Nephron progenitor cell (in vitro differentiated cells): ENCODE results near the gene RNF213.
A peak's percentile ranks its signal among the peaks of the same experiment; 100 is the strongest.

Experiments
- DNase-seq: peaks from one replicate; pipeline ENCODE4 v3.0.0; 2021
- H3K27ac Mint-ChIP-seq: 2 replicates; pipeline ENCODE4 v1.8.0; 2021; ENCODE audit warnings: mild to moderate bottlenecking, moderate library complexity, mixed read lengths
- H3K27me3 Mint-ChIP-seq: 2 replicates; pipeline ENCODE4 v1.8.0; 2021; ENCODE audit warnings: mild to moderate bottlenecking, low read depth, mixed read lengths; ENCODE audit not compliant: poor library complexity
- H3K36me3 Mint-ChIP-seq: 2 replicates; pipeline ENCODE4 v1.8.0; 2021; ENCODE audit warnings: low read depth, mixed read lengths
- H3K4me1 Mint-ChIP-seq: 2 replicates; pipeline ENCODE4 v1.8.0; 2021; ENCODE audit warnings: mixed read lengths
- H3K4me3 Mint-ChIP-seq: 2 replicates; pipeline ENCODE4 v1.8.0; 2021; ENCODE audit warnings: mild to moderate bottlenecking, moderate library complexity, mixed read lengths
- H3K9me3 Mint-ChIP-seq: 2 replicates; pipeline ENCODE4 v1.8.0; 2021; ENCODE audit warnings: mild to moderate bottlenecking, moderate library complexity, mixed read lengths
- TF ChIP-seq, protein P1 (sequence below): fragments of 200-600 bp; sonication (generic); IDR thresholded peaks from 2 replicates; pipeline ENCODE4 v1.5.0; 2021; ENCODE audit warnings: antibody characterized with exemption

Gene RNF213

DNA sequence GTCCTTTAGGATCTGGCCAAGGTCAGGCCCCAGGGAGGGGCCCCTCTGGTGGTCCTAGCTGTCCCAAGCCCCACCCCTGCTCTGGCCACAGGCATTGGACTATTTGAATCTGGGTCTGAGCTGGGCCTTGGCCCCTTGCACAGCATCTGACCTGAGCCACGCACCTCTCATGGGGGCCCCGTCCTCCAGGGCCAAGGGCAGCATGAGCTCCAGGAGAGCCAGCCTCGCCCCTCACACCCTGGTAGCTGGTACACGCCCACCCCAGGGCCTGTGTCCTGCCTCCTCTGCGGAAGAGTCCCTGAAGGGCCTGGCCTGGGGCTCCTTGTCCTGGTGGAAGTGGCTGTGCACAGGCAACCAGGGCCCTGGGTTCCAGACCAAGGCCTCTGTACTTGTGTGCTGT lies 178.2 kb downstream of the RNF213 start:
- TF ChIP-seq, protein P1, sequence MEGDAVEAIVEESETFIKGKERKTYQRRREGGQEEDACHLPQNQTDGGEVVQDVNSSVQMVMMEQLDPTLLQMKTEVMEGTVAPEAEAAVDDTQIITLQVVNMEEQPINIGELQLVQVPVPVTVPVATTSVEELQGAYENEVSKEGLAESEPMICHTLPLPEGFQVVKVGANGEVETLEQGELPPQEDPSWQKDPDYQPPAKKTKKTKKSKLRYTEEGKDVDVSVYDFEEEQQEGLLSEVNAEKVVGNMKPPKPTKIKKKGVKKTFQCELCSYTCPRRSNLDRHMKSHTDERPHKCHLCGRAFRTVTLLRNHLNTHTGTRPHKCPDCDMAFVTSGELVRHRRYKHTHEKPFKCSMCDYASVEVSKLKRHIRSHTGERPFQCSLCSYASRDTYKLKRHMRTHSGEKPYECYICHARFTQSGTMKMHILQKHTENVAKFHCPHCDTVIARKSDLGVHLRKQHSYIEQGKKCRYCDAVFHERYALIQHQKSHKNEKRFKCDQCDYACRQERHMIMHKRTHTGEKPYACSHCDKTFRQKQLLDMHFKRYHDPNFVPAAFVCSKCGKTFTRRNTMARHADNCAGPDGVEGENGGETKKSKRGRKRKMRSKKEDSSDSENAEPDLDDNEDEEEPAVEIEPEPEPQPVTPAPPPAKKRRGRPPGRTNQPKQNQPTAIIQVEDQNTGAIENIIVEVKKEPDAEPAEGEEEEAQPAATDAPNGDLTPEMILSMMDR: no peak

DNA sequence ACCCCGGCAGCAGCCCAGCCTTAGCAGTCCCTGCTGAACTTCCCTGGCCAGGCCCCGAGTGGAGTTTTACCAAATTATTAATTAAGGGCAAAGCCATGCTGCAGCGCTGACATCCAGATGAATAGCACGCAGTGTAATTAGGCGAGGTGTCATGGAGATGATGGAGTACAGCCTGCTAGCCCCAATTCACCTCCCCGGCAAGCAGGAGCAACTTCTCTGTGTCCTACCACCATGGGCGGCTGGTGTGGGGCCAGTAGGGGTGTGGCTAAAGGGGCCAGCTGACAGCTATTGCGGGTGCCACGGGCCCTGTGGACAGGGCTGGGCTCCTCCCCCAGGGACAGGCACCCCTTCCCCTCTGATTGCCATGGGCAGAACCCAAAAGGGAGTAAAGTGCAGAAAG lies 178.8 kb downstream of the RNF213 start:
- Mint-ChIP-seq H3K4me3 (no peak overlapping the region), H3K9me3 (no peaks in the 10 kb centered on the region), H3K36me3 (no peaks in the 10 kb centered on the region), H3K27me3 (peaks cover 65% of the 10 kb centered on the region), H3K4me1 (no peaks in the 10 kb centered on the region), H3K27ac (no peak overlapping the region)
- TF ChIP-seq, protein P1: no peak
- DNase-seq: no peak

More for the DNA sequence above, 178.2 kb downstream of the RNF213 start:
- Mint-ChIP-seq H3K4me1 (no peaks in the 10 kb centered on the region), H3K27ac (no peak overlapping the region), H3K4me3 (no peak overlapping the region), H3K9me3 (no peaks in the 10 kb centered on the region), H3K36me3 (no peaks in the 10 kb centered on the region), H3K27me3 (peaks cover 64% of the 10 kb centered on the region)
- DNase-seq: no peak

DNA sequence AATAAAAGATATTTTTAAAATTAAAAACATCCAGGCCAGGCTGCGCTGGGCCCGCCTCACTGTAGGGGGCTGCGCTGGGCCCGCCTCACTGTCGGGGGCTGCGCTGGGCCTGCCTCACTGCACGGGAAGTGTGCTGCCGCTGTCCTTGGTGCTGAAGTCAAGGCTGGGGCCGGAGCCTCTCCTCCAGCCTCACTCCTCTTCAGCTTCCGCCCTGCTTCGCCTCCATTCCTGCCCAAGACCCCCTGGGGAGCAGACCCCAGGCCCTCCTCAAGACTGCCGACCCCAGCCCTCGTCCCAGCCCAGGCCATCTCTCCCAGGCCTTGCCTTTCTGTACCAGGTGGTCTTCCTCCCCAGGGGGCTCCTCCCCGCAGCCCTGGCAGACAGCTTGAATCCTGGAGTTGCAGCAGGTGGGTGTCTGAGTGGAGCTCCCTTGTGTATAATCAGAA lies 180.5 kb downstream of the RNF213 start:
- TF ChIP-seq, protein P1: peak; percentile 34
- H3K27ac Mint-ChIP-seq: no peak overlapping the region
- H3K4me3 Mint-ChIP-seq: no peak overlapping the region
- peaks cover 55% of the 10 kb centered on the region for H3K27me3 Mint-ChIP-seq
- peak; percentile 97 for DNase-seq
- H3K9me3 Mint-ChIP-seq: no peaks in the 10 kb centered on the region
- H3K36me3 Mint-ChIP-seq: no peaks in the 10 kb centered on the region
- no peaks in the 10 kb centered on the region for H3K4me1 Mint-ChIP-seq

DNA sequence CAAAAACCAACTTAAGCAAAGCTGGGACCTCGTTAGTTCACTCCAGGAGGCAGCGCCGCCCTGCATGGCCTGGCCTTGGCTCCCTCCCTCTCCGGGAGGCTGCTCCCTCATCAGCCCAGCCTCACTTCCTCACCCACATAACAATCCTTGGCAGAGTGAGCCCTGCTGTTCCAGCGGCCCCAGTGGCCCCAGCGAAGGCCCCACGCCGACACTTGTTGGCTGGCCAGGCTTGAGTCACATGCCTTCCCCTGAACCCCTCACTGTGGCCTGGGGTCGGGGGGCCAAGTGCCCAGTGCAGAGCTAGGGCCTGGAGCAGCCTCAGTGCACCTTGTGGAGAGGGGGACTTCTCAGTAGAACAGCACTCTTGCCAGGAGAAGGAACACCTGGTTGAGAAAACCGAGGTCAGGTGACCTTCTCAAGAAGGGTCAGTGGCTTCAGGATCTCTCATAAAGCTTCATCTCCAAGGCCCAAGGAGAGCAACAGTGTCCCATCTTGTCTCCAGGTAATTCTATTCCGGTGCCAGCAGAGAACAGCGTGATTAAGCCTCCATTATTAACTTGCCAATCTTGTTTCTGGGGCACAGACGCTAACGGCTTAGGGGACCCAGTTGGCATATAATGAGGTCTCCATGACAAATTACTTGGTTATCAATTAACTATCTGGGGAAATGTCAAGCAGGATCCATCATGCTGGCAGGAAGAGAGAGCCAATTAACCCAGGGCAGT lies 181.1 kb downstream of the RNF213 start:
- H3K4me3 Mint-ChIP-seq: no peak overlapping the region
- no peak for DNase-seq
- H3K27ac Mint-ChIP-seq: no peak overlapping the region
- no peaks in the 10 kb centered on the region for H3K9me3 Mint-ChIP-seq
- TF ChIP-seq, protein P1: no peak
- no peaks in the 10 kb centered on the region for H3K36me3 Mint-ChIP-seq
- peaks cover 49% of the 10 kb centered on the region for H3K27me3 Mint-ChIP-seq
- no peaks in the 10 kb centered on the region for H3K4me1 Mint-ChIP-seq

DNA sequence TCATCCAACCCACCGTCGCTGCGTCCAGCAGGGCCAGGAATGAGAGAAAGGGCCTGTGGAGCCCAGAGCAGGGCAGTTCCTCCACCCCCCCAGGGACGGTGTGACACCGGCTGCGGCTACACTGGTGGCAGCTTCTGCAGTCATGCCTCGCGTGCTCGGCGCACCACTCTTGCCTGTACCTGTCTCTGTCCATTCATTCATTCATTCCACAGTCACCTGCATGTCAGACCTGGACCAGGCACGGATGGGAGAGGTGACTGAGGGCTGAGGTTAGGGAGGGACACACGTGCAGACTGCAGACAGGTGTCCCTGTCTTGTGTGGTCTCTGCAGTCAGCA lies 181.6 kb downstream of the RNF213 start:
- Mint-ChIP-seq H3K4me1 (no peaks in the 10 kb centered on the region), H3K4me3 (no peak overlapping the region), H3K9me3 (no peaks in the 10 kb centered on the region), H3K27ac (no peak overlapping the region), H3K27me3 (peaks cover 48% of the 10 kb centered on the region), H3K36me3 (no peaks in the 10 kb centered on the region)
- TF ChIP-seq, protein P1: no peak
- no peak for DNase-seq

DNA sequence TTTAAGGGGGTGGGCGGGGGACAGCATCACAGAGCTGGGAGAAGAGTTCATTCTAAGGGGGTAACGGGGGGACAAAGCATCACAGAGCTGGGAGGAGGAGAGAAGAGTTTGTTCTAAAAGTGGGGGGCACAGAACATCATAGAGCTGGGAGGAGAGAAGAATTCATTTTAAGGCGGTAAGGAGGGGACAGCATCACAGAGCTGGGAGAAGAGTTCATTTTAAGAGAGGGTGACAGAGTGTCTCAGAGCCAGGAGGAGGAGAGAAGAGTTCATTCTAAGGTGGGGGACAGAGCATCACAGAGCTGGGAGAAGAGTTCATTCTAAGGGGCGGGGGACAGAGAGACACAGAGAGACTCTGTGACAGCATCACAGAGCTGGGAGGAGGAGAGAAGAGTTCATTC lies 182.1 kb downstream of the RNF213 start:
- Mint-ChIP-seq H3K9me3 (no peaks in the 10 kb centered on the region), H3K27ac (no peak overlapping the region), H3K4me1 (no peaks in the 10 kb centered on the region), H3K27me3 (peaks cover 50% of the 10 kb centered on the region), H3K36me3 (no peaks in the 10 kb centered on the region), H3K4me3 (no peak overlapping the region)
- TF ChIP-seq, protein P1: no peak
- DNase-seq: no peak
